NT2/D1 (cell line): Measurements from ENCODE around the gene SLC6A20.

Source experiments
- SUZ12 ChIP-seq: IDR thresholded peaks from 2 replicates; pipeline ENCODE4 v1.6.1; 2011; ENCODE audit not compliant: insufficient read length, insufficient read depth; ENCODE audit errors: extremely low read depth
- YY1 ChIP-seq: IDR thresholded peaks from 2 replicates; pipeline ENCODE4 v1.6.1; 2011; ENCODE audit not compliant: insufficient read length, insufficient read depth
- ZNF274 ChIP-seq: IDR thresholded peaks from 2 replicates; pipeline ENCODE4 v1.6.1; 2011; ENCODE audit warnings: mild to moderate bottlenecking, low read depth, low read length

- no peak for TF ChIP-seq ZNF274
- TF ChIP-seq YY1: no peak
- no peak for TF ChIP-seq SUZ12
Measured at GRCh38 chr3:45819543-45819942, 23.2 kb upstream of the SLC6A20 start.
